OCI-LY3 (cell line): ENCODE measurements around the gene GNAQ.

Experiments
- CTCF ChIP-seq: fragments of 200-600, 300-600 bp; sonication (generic); IDR thresholded peaks from 2 replicates; pipeline ENCODE4 v1.5.1; 2014; ENCODE audit warnings: antibody characterized with exemption, low read length, low read depth
- EZH2phosphoT487 ChIP-seq: fragments of 200-600 bp; shearing (Covaris generic); IDR thresholded peaks from 2 replicates; pipeline ENCODE4 v1.6.1; 2018; ENCODE audit warnings: antibody characterized with exemption, mixed run types, low read depth

GRCh38 chr9:77883133-77883532 is 148.5 kb downstream of the GNAQ start:
- no peak for TF ChIP-seq CTCF
- no peak for TF ChIP-seq EZH2phosphoT487
